GM23338 (cell line): ENCODE measurements around the gene PRPF39. TPM values are rescaled to one million over a fixed set of nuclear protein-coding genes. Genes with fewer than 3 reads are reported as not detected.
A peak's percentile ranks its signal among the peaks of the same experiment; 100 is the strongest.

Experiments used
- ATAC-seq: fragments of 200-7000 bp; cut with Tn5 transposase; 3 replicates; pipeline ENCODE4 v1.9.1; 2020
- DNase-seq: peaks from one replicate; pipeline ENCODE4 v3.0.0-alpha.2; 2015; ENCODE audit warnings: low spot score
- H2AFZ ChIP-seq: fragments of 200-600 bp; sonication (generic); 2 replicates; pipeline ENCODE4 v1.8.0; 2016; ENCODE audit warnings: antibody characterized with exemption, mild to moderate bottlenecking, moderate library complexity
- H3F3A ChIP-seq: fragments of 200-600 bp; sonication (generic); replicated peaks from 2 replicates; pipeline ENCODE4 v1.8.0; 2017; ENCODE audit warnings: antibody characterized with exemption, mixed run types, low read depth
- H3K27ac ChIP-seq: fragments of 200-600 bp; sonication (generic); 2 replicates; pipeline ENCODE4 v1.6.1; 2016; ENCODE audit warnings: low read depth
- H3K27me3 ChIP-seq: fragments of 200-600 bp; sonication (generic); 2 replicates; pipeline ENCODE4 v1.8.0; 2016; ENCODE audit warnings: mild to moderate bottlenecking, mixed run types, moderate library complexity; ENCODE audit not compliant: insufficient read depth
- H3K36me3 ChIP-seq: fragments of 200-600 bp; sonication (generic); 2 replicates; pipeline ENCODE4 v1.8.0; 2016; ENCODE audit warnings: mild to moderate bottlenecking; ENCODE audit not compliant: insufficient read depth
- H3K4me1 ChIP-seq: fragments of 200-600 bp; sonication (generic); 2 replicates; pipeline ENCODE4 v1.8.0; 2016; ENCODE audit warnings: mild to moderate bottlenecking, moderate library complexity; ENCODE audit not compliant: insufficient read depth
- H3K4me2 ChIP-seq: fragments of 200-600 bp; sonication (generic); 2 replicates; pipeline ENCODE4 v1.7.1; 2017; ENCODE audit warnings: mixed run types
- H3K4me3 ChIP-seq: fragments of 200-600 bp; sonication (generic); 2 replicates; pipeline ENCODE4 v1.6.1; 2016; ENCODE audit warnings: mixed run types
- H3K79me2 ChIP-seq: fragments of 200-600 bp; sonication (generic); replicated peaks from 2 replicates; pipeline ENCODE4 v1.8.0; 2017; ENCODE audit warnings: mild to moderate bottlenecking; ENCODE audit not compliant: insufficient read depth
- H3K9me2 ChIP-seq: fragments of 200-600 bp; sonication (generic); 2 replicates; pipeline ENCODE4 v1.8.0; 2017; ENCODE audit not compliant: insufficient read depth
- H4K20me1 ChIP-seq: fragments of 200-600 bp; sonication (generic); replicated peaks from 2 replicates; pipeline ENCODE4 v1.8.0; 2017; ENCODE audit warnings: mild to moderate bottlenecking; ENCODE audit not compliant: insufficient read depth
- H3K27ac Mint-ChIP-seq: 2 replicates; pipeline ENCODE4 v1.8.0; 2020; ENCODE audit warnings: inconsistent platforms, mild to moderate bottlenecking, moderate library complexity, mixed read lengths
- H3K27me3 Mint-ChIP-seq: 3 replicates; pipeline ENCODE4 v1.8.0; 2022; ENCODE audit warnings: low read depth, mild to moderate bottlenecking, moderate library complexity, mixed read lengths, inconsistent platforms; ENCODE audit not compliant: insufficient read depth, poor library complexity
- H3K36me3 Mint-ChIP-seq: 3 replicates; pipeline ENCODE4 v1.8.0; 2021; ENCODE audit warnings: low read depth, mild to moderate bottlenecking, inconsistent platforms, moderate library complexity, mixed read lengths
- H3K4me1 Mint-ChIP-seq: 3 replicates; pipeline ENCODE4 v1.8.0; 2020; ENCODE audit warnings: mild to moderate bottlenecking, inconsistent platforms, mixed read lengths
- H3K4me3 Mint-ChIP-seq: 3 replicates; pipeline ENCODE4 v1.8.0; 2021; ENCODE audit warnings: moderate library complexity, mild to moderate bottlenecking, inconsistent platforms, mixed read lengths
- H3K9me3 Mint-ChIP-seq: 3 replicates; pipeline ENCODE4 v1.8.0; 2020; ENCODE audit warnings: moderate library complexity, mild to moderate bottlenecking, inconsistent platforms, mixed read lengths
- CREB1 ChIP-seq: fragments of 250-450 bp; sonication (Bioruptor Pico); IDR thresholded peaks from 2 replicates; pipeline ENCODE4 v1.5.0; 2020; ENCODE audit warnings: low read depth, mild to moderate bottlenecking, moderate library complexity
- CTCF ChIP-seq, 2 experiments: fragments of 200-600 bp in 1 of 2; sonication (generic) in 1 of 2; conservative IDR thresholded peaks; 2 replicates each; pipeline versions ENCODE4 v1.5.1 to v1.6.1; 2016 to 2017; ENCODE audit warnings: antibody characterized with exemption in 2 of 2, low read depth in 2 of 2, mild to moderate bottlenecking in 2 of 2, moderate library complexity in 1 of 2
- ETS1 ChIP-seq: IDR thresholded peaks from 2 replicates; pipeline ENCODE4 v1.6.1; 2016; ENCODE audit warnings: antibody characterized with exemption
- EZH2 ChIP-seq: fragments of 200-600 bp; sonication (generic); IDR thresholded peaks from one replicate; pipeline ENCODE4 v1.8.0; 2017; ENCODE audit warnings: antibody characterized with exemption, mild to moderate bottlenecking, low read depth; ENCODE audit not compliant: unreplicated experiment
- EZH2phosphoT487 ChIP-seq: fragments of 200-600 bp; sonication (generic); IDR thresholded peaks from one replicate; pipeline ENCODE4 v1.8.1; 2018; ENCODE audit warnings: antibody characterized with exemption; ENCODE audit not compliant: unreplicated experiment
- JUNB ChIP-seq: IDR thresholded peaks from one replicate; pipeline ENCODE4 v1.6.1; 2016; ENCODE audit warnings: antibody characterized with exemption; ENCODE audit not compliant: unreplicated experiment
- NANOG ChIP-seq: IDR thresholded peaks from 2 replicates; pipeline ENCODE4 v1.6.1; 2016; ENCODE audit warnings: antibody characterized with exemption, borderline replicate concordance
- POLR2AphosphoS5 ChIP-seq: IDR thresholded peaks from 2 replicates; pipeline ENCODE4 v1.6.1; 2016; ENCODE audit warnings: antibody characterized with exemption, low read depth
- REST ChIP-seq: IDR thresholded peaks from one replicate; pipeline ENCODE4 v1.6.1; 2018; ENCODE audit warnings: antibody characterized with exemption; ENCODE audit not compliant: unreplicated experiment
- STAT1 ChIP-seq: IDR thresholded peaks from one replicate; pipeline ENCODE4 v1.6.1; 2016; ENCODE audit warnings: antibody characterized with exemption; ENCODE audit not compliant: unreplicated experiment
- ZNF114 ChIP-seq: fragments of 250-450 bp; sonication (Bioruptor Pico); IDR thresholded peaks from 2 replicates; pipeline ENCODE4 v1.5.0; 2020; ENCODE audit warnings: mild to moderate bottlenecking, moderate library complexity
- ZNF331 ChIP-seq: fragments of 250-450 bp; sonication (Bioruptor Pico); IDR thresholded peaks from 2 replicates; pipeline ENCODE4 v1.5.0; 2020; ENCODE audit warnings: low read depth, mild to moderate bottlenecking, moderate library complexity
- polyA plus RNA-seq: library from polyadenylated mRNA; unstranded; fragments of >200 nt; fragmentation: Nextera tagmentation; extraction: Ambion mirVana; gene quantifications from 2 replicates; pipeline ENCODE4 v1.2.1, GENCODE V29; 2016
- total RNA-seq: library from RNA; depleted of rRNA; stranded (reverse); fragments of >200 nt; shearing (Covaris generic); gene quantifications from 2 replicates; pipeline ENCODE4 v1.2.3, GENCODE V29; 2014

The PRPF39 gene
- total and polyA plus RNA-seq, 2 experiments from 2014 or later, result 30.7 to 56.9 TPM

- no peaks in the 10 kb centered on the region for H3K79me2 ChIP-seq
- Mint-ChIP-seq H3K36me3 (peaks cover 68% of the 10 kb centered on the region), H3K27ac (peak overlapping the region; percentile 5; the same call in 1 of the 2 replicates), H3K4me1 (no peaks in the 10 kb centered on the region), H3K4me3 (no peak overlapping the region), H3K27me3 (no peaks in the 10 kb centered on the region), H3K9me3 (no peaks in the 10 kb centered on the region)
- H3K27ac ChIP-seq, result peak overlapping the region; percentile 40; the same call in 1 of the 2 replicates
- no peak overlapping the region for H2AFZ ChIP-seq
- DNase-seq (no peak), ATAC-seq (no peak)
- H4K20me1 ChIP-seq, result 0 out of 2 replicates have a peak, but pooled peaks cover 4% of the 10 kb centered on the region
- no peaks in the 10 kb centered on the region for H3K27me3 ChIP-seq
- H3K4me2 ChIP-seq, result no peak overlapping the region
- no peak for TF ChIP-seq STAT1
- no peak for TF ChIP-seq ZNF114 (CRISPR knock-in tag)
- no peak for TF ChIP-seq CTCF (conservative IDR thresholded peaks at IDR 0.05; ENCODE audit: low read depth in 2 of 2)
- TF ChIP-seq POLR2AphosphoS5, result no peak
- no peak for TF ChIP-seq JUNB
- no peaks in the 10 kb centered on the region for H3K9me2 ChIP-seq
- H3F3A ChIP-seq, result no peaks in the 10 kb centered on the region; the same call in 1 of the 2 replicates
- no peak overlapping the region for H3K4me3 ChIP-seq
- peaks cover 59% of the 10 kb centered on the region for H3K36me3 ChIP-seq
- no peaks in the 10 kb centered on the region for H3K4me1 ChIP-seq
These were observed 29.2 kb downstream of the PRPF39 start for GRCh38 chr14:45112896-45113781.

GRCh38 chr14:45114327-45114726, 30.4 kb downstream of the PRPF39 start:
- Histone ChIP-seq H3K79me2 (no peaks in the 10 kb centered on the region), H3K27me3 (no peaks in the 10 kb centered on the region), H3F3A (no peaks in the 10 kb centered on the region; the same call in 1 of the 2 replicates), H2AFZ (no peak overlapping the region), H3K9me2 (no peaks in the 10 kb centered on the region), H4K20me1 (0 out of 2 replicates have a peak, but pooled peaks cover 11% of the 10 kb centered on the region), H3K27ac (no peak overlapping the region), H3K4me1 (no peaks in the 10 kb centered on the region), H3K4me2 (no peak overlapping the region), H3K4me3 (no peak overlapping the region), H3K36me3 (peaks cover 62% of the 10 kb centered on the region)
- ATAC-seq (no peak), DNase-seq (no peak)
- no peak overlapping the region for H3K4me3 Mint-ChIP-seq
- H3K9me3 Mint-ChIP-seq, result no peaks in the 10 kb centered on the region
- no peak overlapping the region for H3K27ac Mint-ChIP-seq
- H3K4me1 Mint-ChIP-seq, result no peaks in the 10 kb centered on the region
- no peaks in the 10 kb centered on the region for H3K27me3 Mint-ChIP-seq
- peaks cover 69% of the 10 kb centered on the region for H3K36me3 Mint-ChIP-seq
- TF ChIP-seq POLR2AphosphoS5 (no peak), EZH2phosphoT487 (no peak), CTCF (conservative IDR thresholded peaks at IDR 0.05; ENCODE audit: low read depth in 2 of 2) (no peak), ZNF114 (CRISPR knock-in tag) (no peak), CREB1 (CRISPR knock-in tag) (no peak), JUNB (no peak), ZNF331 (CRISPR knock-in tag) (no peak), REST (no peak), EZH2 (no peak), ETS1 (no peak), STAT1 (no peak), NANOG (no peak)
